ENCODE measurements around the gene APMAP. TPM values are rescaled to one million over a fixed set of nuclear protein-coding genes. Genes with fewer than 3 reads are reported as not detected.
"Not testable (repeated sequence)": the region's sequence is repeated elsewhere in the genome, so short reads cannot be mapped to it uniquely, and the experiment has no call there.

The APMAP gene
- total RNA-seq, 4 donors from 2014 or later = 18.8 to 78.7 (median 57.7) TPM

GRCh38 chr20:24948939-24949679 lies 43.4 kb downstream of the APMAP start, which contains the start of gene CST7:
CST7 (plus strand) TSS chr20:24949269; CDS start chr20:24949506, 237 bp downstream.
- peak in 1 of 2 donors; percentile 29 for DNase-seq
- Histone ChIP-seq H3K27ac (no peak within 1 kb of the TSS), H3K4me3 (no peak within 1 kb of the TSS)

GRCh38 chr20:24948396-24948938 lies 44.1 kb downstream of the APMAP start:
- H3K27me3 ChIP-seq; H3K36me3 ChIP-seq; intact Hi-C loops (cut with DNase I; ENCODE audit: low total_unique reads); H3K27ac ChIP-seq; DNase-seq; H3K9me3 ChIP-seq; H3K4me3 ChIP-seq; H3K4me1 ChIP-seq: not testable (repeated sequence)

More at GRCh38 chr20:24948939-24949679, 43.4 kb downstream of the APMAP start, which contains the start of gene CST7:
- intact Hi-C loops (cut with DNase I; ENCODE audit: low total_unique reads) = no loop called here
- TF ChIP-seq, protein P1, sequence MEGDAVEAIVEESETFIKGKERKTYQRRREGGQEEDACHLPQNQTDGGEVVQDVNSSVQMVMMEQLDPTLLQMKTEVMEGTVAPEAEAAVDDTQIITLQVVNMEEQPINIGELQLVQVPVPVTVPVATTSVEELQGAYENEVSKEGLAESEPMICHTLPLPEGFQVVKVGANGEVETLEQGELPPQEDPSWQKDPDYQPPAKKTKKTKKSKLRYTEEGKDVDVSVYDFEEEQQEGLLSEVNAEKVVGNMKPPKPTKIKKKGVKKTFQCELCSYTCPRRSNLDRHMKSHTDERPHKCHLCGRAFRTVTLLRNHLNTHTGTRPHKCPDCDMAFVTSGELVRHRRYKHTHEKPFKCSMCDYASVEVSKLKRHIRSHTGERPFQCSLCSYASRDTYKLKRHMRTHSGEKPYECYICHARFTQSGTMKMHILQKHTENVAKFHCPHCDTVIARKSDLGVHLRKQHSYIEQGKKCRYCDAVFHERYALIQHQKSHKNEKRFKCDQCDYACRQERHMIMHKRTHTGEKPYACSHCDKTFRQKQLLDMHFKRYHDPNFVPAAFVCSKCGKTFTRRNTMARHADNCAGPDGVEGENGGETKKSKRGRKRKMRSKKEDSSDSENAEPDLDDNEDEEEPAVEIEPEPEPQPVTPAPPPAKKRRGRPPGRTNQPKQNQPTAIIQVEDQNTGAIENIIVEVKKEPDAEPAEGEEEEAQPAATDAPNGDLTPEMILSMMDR (IDR thresholded peaks at IDR 0.05) = no peak
- no peak for TF ChIP-seq POLR2A (IDR thresholded peaks at IDR 0.05)
- H3K36me3 ChIP-seq = no peaks in the 10 kb centered on the region
- H3K9me3 ChIP-seq = no peaks in the 10 kb centered on the region
- H3K27me3 ChIP-seq = no peaks in the 10 kb centered on the region
- H3K4me1 ChIP-seq = no peaks in the 10 kb centered on the region

- H3K4me1 ChIP-seq; H3K4me3 ChIP-seq; DNase-seq; H3K27ac ChIP-seq; H3K36me3 ChIP-seq; H3K9me3 ChIP-seq; H3K27me3 ChIP-seq; intact Hi-C loops (cut with DNase I; ENCODE audit: low total_unique reads): not testable (repeated sequence)
These were observed 46.2 kb downstream of the APMAP start for GRCh38 chr20:24946376-24946775.

- intact Hi-C loops (cut with DNase I; ENCODE audit: low total_unique reads) = no loop called here
- Histone ChIP-seq H3K9me3 (no peaks in the 10 kb centered on the region), H3K4me3 (no peak overlapping the region), H3K4me1 (no peaks in the 10 kb centered on the region), H3K36me3 (no peaks in the 10 kb centered on the region), H3K27me3 (no peaks in the 10 kb centered on the region), H3K27ac (no peak overlapping the region)
- no peak for DNase-seq
- TF ChIP-seq, protein P1 (IDR thresholded peaks at IDR 0.05) = no peak
- TF ChIP-seq POLR2A (IDR thresholded peaks at IDR 0.05) = no peak
These were observed 48.8 kb downstream of the APMAP start for GRCh38 chr20:24943731-24944130.

DNA sequence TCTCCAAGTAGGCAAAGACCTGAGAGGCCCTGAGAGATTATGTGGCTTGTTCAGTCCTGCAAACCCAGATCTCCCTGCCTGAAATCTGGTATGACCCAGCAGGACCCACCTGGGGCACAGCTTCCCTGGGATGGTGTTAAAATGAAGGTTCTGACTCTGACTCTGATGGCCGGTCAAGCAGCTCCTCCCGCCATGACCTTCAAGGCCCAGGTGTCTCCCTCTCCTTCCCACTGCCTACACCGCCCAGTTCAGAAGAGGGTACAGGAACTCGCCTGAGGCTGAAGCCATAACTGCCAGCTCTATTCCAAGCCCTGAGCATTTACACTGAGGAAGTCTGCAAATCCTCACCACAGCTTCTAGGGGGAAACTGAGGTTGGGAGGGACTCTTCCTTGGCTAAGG lies 49.4 kb downstream of the APMAP start:
- no peaks in the 10 kb centered on the region for H3K36me3 ChIP-seq
- H3K4me1 ChIP-seq = no peaks in the 10 kb centered on the region
- no peaks in the 10 kb centered on the region for H3K9me3 ChIP-seq
- no peaks in the 10 kb centered on the region for H3K27me3 ChIP-seq
- H3K4me3 ChIP-seq = no peak overlapping the region
- intact Hi-C loops (cut with DNase I; ENCODE audit: low total_unique reads) = no loop called here
- DNase-seq = no peak
- TF ChIP-seq, protein P1 (IDR thresholded peaks at IDR 0.05) = no peak
- TF ChIP-seq POLR2A (IDR thresholded peaks at IDR 0.05) = no peak
- no peak overlapping the region for H3K27ac ChIP-seq

DNA sequence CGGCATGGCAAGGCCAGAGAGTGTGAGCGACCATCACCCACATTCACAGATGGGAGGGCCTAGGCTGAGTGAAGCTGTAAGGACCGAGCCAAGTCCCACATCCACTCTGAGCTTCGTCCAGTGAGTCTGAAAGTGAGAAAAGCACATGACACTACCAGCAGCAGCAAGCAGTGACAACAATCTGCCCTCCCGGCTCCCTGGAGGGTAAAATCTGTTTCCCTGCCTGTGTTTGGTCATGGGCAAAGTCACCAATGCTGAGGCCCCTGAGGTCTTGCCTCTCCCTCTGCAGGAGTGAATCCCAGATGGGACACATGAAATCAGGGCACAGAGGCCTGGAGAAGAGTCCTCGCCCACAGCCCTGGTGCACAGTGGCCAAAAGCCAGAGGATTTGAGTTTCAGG lies 49.9 kb downstream of the APMAP start:
- Histone ChIP-seq H3K4me3 (no peak overlapping the region), H3K9me3 (no peaks in the 10 kb centered on the region), H3K27me3 (no peaks in the 10 kb centered on the region), H3K36me3 (no peaks in the 10 kb centered on the region), H3K4me1 (no peaks in the 10 kb centered on the region), H3K27ac (no peak overlapping the region)
- intact Hi-C loops (cut with DNase I; ENCODE audit: low total_unique reads) = no loop called here
- TF ChIP-seq, protein P1 (IDR thresholded peaks at IDR 0.05) = no peak
- no peak for TF ChIP-seq POLR2A (IDR thresholded peaks at IDR 0.05)
- DNase-seq = no peak

Measured in uterus (tissue), 4 donors.